GM19372 (cell line): Measurements from ENCODE around the gene MAP4K5.

Source experiments
- ATAC-seq: cut with Tn5 transposase; IDR thresholded peaks from one replicate; pipeline ENCODE4 v1.9.1; 2021; ENCODE audit warnings: mild to moderate bottlenecking, low read depth, moderate library complexity; ENCODE audit not compliant: unreplicated experiment

Gene MAP4K5

GRCh38 chr14:50488521-50488920 lies 43.8 kb downstream of the MAP4K5 start:
- ATAC-seq, result no peak

GRCh38 chr14:50479041-50479440 lies 53.3 kb downstream of the MAP4K5 start:
- ATAC-seq, result no peak

DNA sequence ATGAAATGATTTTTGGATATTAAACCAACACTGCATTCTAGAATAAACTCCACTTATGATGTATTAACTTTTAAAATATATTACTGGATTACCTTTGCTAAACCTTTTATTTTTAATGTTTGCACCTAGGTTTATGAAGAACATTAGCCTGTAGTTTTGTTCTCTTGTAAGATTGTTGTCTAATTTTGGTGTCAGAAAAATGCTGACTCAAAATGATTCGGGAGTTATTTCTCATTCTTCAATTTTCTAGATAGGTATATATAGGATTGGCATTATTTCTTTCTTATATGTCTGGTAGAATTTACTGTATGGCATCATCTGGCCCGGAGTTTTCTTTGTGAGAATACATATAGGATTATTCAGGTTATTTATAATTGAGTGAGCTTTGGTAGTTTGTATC lies 54.6 kb downstream of the MAP4K5 start:
- no peak for ATAC-seq

GRCh38 chr14:50476134-50476533 lies 56.2 kb downstream of the MAP4K5 start:
- no peak for ATAC-seq

DNA sequence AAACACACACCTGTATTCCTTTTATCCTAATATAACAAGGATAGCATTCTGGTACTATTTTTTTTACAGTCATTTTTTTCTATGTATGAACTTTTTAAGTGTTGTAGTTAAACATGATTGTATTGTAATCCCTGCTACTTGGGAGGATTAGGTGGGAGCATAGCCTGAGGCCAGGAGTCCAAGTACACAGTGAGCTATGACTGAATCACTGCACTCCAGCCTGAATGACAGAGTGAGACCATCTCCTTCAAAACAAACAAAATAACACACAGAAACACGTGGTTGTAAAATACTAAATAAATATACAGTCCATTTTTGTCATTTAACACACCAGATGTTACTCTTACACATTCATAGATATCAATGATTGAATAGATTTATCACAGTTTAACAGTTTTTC lies 56.9 kb downstream of the MAP4K5 start:
- ATAC-seq, result no peak

DNA sequence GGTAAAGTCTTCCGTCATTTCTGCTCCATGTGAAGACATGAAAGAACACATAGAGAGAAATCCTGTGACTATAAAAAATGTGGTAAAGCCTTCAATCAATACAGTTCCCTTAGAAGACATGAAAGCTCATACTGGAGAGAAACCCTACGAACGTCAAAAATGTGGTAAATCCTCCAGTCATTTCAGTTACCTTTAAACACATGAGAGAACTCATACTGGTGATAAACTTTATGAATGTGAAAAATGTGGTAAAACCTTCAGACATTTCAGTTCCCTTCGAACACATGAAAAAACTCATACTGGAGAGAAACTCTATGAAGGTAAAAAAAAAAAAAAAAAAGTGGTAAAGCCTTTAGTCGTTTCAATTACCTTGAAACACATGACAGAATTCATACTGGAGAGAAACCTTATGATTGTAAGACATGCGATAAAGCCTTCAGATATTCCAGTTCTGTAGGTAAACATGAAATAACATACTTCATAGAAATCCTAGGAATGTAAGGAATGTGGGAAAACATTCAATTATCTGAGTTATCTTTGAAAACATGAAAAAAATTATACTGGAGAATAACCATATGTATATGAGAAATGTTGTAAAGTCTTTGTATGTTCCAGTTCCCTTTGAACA lies 60.4 kb downstream of the MAP4K5 start:
- no peak for ATAC-seq

DNA sequence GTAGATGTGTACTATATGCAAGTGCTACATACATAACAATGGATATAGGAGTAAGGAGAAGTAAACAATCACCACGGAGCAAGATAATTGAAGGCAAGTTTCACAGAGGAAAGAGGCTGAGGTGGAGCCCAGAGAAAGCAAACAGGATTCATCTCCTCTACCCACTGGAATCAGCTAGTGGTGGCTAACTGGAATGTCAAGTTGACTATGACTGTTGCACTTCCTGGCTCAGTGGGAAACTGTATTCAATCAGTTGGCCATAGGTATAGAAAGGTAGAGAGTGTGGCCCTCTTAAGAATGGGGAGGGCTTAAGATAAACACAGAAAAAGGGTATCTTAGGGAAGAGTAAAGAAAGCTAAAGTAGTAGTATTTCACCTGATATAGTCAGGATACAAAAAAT lies 62.4 kb downstream of the MAP4K5 start:
- ATAC-seq, result no peak

DNA sequence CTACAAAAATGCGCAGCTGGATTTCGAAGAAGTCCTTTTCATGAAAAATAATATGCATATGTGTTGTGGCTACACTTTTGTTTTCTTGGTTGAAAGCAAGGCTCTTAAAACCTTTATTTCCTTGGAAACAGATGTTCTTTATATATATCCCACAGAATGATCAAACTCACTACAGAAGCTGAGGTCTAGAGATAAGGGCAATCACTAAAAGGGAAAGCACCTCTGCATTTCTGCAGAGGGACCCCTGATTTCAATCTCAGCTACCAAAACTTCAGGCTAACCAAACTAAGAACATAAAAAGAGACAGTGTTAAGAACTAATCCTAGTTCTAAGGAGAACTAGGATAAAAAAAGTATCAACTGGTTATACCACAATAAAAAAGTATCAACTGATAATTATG lies 70.3 kb downstream of the MAP4K5 start:
- ATAC-seq, result no peak

- no peak for ATAC-seq
Observed at GRCh38 chr14:50453869-50454268, 78.5 kb downstream of the MAP4K5 start.

GRCh38 chr14:50452979-50453705 lies 79.2 kb downstream of the MAP4K5 start:
- ATAC-seq, result no peak

- no peak for ATAC-seq
Observed at GRCh38 chr14:50452296-50452695, 80.1 kb downstream of the MAP4K5 start.

DNA sequence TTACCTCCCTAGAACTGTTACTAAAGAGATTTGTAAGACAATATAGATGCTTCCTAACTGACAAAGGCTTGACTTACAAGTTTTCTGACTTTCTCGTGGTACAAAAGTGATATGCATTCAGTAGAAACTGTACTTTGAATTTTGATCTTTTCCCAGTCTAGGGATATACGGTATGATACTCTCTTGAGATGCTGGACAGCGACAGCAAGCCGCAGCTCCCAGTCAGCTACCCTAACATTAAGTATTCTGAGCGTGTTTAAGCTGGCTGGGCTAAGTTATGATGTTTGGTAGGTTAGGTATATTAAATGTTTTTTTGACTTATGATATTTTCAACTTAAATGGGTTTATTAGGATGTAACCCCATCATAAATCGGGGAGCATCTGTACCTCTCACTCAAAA lies 80.5 kb downstream of the MAP4K5 start:
- no peak for ATAC-seq

DNA sequence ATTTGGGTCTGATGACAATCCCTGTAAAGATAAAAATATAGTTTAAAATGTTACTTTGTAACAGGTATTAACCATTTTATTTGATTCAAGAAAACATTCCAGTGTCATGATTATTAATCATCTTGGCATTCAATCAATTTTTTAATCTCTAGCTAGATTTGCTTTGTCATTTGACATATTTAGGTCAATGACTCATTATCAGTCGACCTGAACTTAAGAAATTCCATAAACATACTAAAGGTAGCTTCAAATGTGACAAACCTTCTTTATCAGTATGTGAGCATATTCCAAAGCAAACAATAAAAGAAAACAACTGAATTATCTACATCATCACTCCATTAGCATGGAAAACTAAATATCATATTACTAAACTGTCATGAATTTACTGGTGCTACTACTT lies 84.9 kb downstream of the MAP4K5 start:
- no peak for ATAC-seq

DNA sequence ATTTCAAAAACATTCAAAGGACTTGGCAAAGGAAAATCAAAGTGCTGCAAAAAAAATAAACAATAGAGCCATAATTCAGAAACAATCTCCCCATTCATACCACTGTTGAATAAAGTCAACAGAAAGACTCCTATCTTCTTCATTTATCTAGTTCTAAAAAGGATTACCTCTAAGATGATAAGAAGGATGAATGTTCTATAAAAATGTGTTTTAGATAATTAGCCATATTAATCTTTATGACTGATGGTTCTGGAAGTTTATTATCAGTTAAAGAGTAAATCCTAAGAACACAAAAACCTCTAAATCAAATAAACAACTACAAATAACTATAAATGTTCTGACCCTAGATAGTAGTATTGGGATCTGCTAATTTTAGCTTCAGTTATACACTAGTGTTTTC lies 97.8 kb downstream of the MAP4K5 start:
- no peak for ATAC-seq

GRCh38 chr14:50432131-50432530 lies 100.2 kb downstream of the MAP4K5 start:
- no peak for ATAC-seq

DNA sequence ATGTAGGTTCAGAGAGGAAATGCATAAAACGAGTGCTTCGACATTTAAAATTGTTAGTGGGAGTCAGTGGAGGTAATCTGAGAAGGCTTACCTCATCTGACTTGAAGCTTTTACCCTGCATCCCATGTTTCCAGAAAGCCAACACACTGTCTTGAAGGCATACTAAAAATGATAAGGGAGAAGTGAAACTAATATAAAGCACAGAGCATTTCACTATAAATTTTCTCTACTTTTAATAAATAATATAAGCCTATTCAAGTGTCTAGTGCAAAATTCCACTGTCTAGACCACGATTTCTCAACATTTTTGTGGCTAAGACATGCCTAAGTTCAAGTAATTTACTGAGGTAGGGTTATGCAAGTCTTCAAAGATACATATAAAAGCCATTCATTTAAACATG lies 106.6 kb downstream of the MAP4K5 start:
- ATAC-seq, result no peak

DNA sequence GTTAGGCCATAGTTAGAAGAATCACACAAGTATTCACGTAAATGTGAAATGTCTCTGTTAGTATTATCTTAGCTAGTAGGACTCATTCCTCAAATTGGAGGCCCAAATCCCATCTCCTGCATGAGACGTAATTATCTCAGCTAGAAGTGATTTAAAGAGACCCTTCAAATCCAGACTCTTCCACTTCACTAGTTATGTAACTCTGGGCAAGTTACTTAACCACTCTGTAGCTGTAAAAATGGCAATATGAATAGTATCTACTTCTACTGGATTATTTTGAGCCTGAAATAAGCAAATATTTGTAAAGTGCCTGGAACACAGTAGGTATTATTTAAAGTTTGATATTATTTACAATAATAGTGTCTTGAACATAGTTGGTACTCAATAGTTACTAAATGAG lies 107.3 kb downstream of the MAP4K5 start:
- ATAC-seq, result no peak

DNA sequence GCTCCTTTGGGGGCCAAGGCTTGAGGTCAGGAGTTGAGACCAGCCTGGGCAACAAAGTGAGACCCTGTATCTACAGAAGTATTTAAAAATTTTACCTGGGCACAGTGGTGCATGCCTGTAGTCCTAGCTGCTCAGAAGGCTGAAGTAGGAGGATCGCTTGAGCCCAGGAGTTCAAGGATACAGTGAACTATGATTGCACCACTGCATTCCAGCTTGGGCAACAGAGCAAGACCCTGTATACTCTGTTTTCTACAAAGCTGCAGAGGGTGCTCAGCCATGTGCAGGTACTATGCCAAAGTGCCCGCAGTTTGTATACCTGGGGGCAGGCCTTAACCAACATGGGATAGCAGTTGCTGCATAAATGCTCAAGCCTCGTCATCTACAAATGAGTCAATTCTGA lies 108.8 kb downstream of the MAP4K5 start:
- no peak for ATAC-seq

- no peak for ATAC-seq
Observed at GRCh38 chr14:50421499-50421898, 110.9 kb downstream of the MAP4K5 start.

DNA sequence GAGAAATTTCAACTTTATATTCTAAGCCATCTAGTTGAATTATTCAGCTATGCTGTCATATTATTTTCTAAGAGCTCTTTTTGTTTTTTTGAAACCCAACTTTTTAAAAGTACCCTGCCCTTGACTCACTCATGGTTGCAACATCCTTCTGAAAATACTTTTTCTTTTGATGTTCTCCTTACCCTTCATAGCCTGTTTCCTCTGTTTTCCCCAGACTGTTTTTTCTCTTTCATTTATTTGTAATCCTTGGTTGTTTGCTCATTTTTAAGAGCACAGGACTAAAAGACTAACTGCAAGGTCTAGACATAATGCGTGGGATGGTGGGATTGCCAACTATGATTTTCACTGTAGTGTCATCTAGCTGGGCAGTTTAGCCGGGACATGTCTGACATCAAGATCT lies 114.5 kb downstream of the MAP4K5 start:
- no peak for ATAC-seq

GRCh38 chr14:50410921-50411320 lies 121.4 kb downstream of the MAP4K5 start:
- ATAC-seq, result no peak

- ATAC-seq, result no peak
Observed at GRCh38 chr14:50410071-50410470, 122.3 kb downstream of the MAP4K5 start.
